Uterus (tissue), 2 donors: ENCODE measurements around the gene SLX4IP.
A peak's percentile ranks its signal among the peaks of the same experiment; 100 is the strongest.

Experiments
- POLR2A ChIP-seq, 2 donors: fragments of 450-650 bp; IDR thresholded peaks; one replicate each; pipeline ENCODE4 v1.6.1; 2016; ENCODE audit warnings: antibody characterized with exemption in 2 of 2, mild to moderate bottlenecking in 1 of 2, moderate library complexity in 1 of 2
- TF ChIP-seq, protein P1 (sequence below), 4 experiments: fragments of 200-600 bp in 2 of 4; fragments of 450-650 bp in 2 of 4; sonication (generic) in 2 of 4; IDR thresholded peaks; one replicate each; pipeline ENCODE4 v1.5.1; 2016 to 2019; ENCODE audit warnings: antibody characterized with exemption in 4 of 4, mild to moderate bottlenecking in 2 of 4, moderate library complexity in 1 of 4

- no peak for TF ChIP-seq POLR2A (IDR thresholded peaks at IDR 0.05)
- TF ChIP-seq, protein P1, sequence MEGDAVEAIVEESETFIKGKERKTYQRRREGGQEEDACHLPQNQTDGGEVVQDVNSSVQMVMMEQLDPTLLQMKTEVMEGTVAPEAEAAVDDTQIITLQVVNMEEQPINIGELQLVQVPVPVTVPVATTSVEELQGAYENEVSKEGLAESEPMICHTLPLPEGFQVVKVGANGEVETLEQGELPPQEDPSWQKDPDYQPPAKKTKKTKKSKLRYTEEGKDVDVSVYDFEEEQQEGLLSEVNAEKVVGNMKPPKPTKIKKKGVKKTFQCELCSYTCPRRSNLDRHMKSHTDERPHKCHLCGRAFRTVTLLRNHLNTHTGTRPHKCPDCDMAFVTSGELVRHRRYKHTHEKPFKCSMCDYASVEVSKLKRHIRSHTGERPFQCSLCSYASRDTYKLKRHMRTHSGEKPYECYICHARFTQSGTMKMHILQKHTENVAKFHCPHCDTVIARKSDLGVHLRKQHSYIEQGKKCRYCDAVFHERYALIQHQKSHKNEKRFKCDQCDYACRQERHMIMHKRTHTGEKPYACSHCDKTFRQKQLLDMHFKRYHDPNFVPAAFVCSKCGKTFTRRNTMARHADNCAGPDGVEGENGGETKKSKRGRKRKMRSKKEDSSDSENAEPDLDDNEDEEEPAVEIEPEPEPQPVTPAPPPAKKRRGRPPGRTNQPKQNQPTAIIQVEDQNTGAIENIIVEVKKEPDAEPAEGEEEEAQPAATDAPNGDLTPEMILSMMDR (IDR thresholded peaks at IDR 0.05): peak in 1 of 4 experiments; percentile 12
Observed at GRCh38 chr20:10647471-10647870, 212.4 kb downstream of the SLX4IP start.
